HCT116 (cell line): ENCODE results near the gene IGSF23. TPM values are rescaled to one million over a fixed set of nuclear protein-coding genes. Genes with fewer than 3 reads are reported as not detected.

ENCODE experiments used
- ATAC-seq: fragments of 200-7000 bp; cut with Tn5 transposase; 2 replicates; pipeline ENCODE4 v1.9.1; 2020; ENCODE audit warnings: mild to moderate bottlenecking, moderate library complexity
- BruUV-seq: library from RNA; stranded (reverse); fragments of 400-500 nt; replicated peaks from 2 replicates; lab custom pipeline; 2021; lab: Mats Ljungman, UMichigan
- CTCF ChIA-PET: fragments of 300-600 bp; sonication (Branson Sonifier 250); formaldehyde crosslinking; loops from one replicate; lab custom pipeline; 2021; ENCODE audit warnings: antibody characterized with exemption; lab: Charles Lee
- POLR2A ChIA-PET: fragments of 300-600, 350-600 bp; sonication (Branson Sonifier 250); formaldehyde crosslinking; loops from one replicate; lab custom pipeline; 2021; ENCODE audit warnings: antibody characterized with exemption; lab: Charles Lee
- RAD21 ChIA-PET, 2 experiments: fragments of 300-600 bp; sonication (Branson Sonifier 250); formaldehyde crosslinking; loops; one replicate each; lab custom pipeline; 2023; ENCODE audit warnings: low total read pairs in 2 of 2; ENCODE audit not compliant: uncharacterized antibody in 2 of 2, unreplicated experiment in 2 of 2, low non-redundant PET in 1 of 2; lab: Charles Lee
- DNase-seq: peaks from one replicate; pipeline ENCODE4 v3.0.0-alpha.2; 2010; ENCODE audit warnings: low read depth, low spot score
- H2AFZ ChIP-seq: fragments of 200-600 bp; shearing (Covaris generic), sonication (generic); 2 replicates; pipeline ENCODE4 v1.6.1; 2017; ENCODE audit warnings: low read depth, mixed run types, mixed read lengths, antibody characterized with exemption, low read length; ENCODE audit not compliant: poor library complexity, severe bottlenecking
- H3K27ac ChIP-seq: 2 replicates; pipeline ENCODE4 v1.5.1; 2012; ENCODE audit warnings: low read depth, low read length
- H3K27me3 ChIP-seq: fragments of 200-600 bp; sonication (generic); 2 replicates; pipeline ENCODE4 v1.6.1; 2016; ENCODE audit warnings: mixed run types, low read length, mixed read lengths; ENCODE audit not compliant: insufficient read depth
- H3K36me3 ChIP-seq, 2 experiments: fragments of 200-500 bp in 1 of 2; fragments of 200-600 bp in 1 of 2; sonication (Bioruptor generic) in 1 of 2; sonication (generic) in 1 of 2; 2 replicates each; pipeline versions ENCODE4 v1.5.1 to v1.6.1; 2014 to 2016; ENCODE audit warnings: low read length in 2 of 2, inconsistent platforms in 1 of 2, mixed read lengths in 1 of 2, mixed run types in 1 of 2; ENCODE audit not compliant: insufficient read depth in 2 of 2, control insufficient read depth in 1 of 2
- H3K4me1 ChIP-seq, 2 experiments: fragments of 200-600 bp in 1 of 2; sonication (generic) in 1 of 2; 2 replicates each; pipeline versions ENCODE4 v1.5.1 to v1.6.1; 2012 to 2017; ENCODE audit warnings: low read length in 2 of 2, inconsistent platforms in 1 of 2, mild to moderate bottlenecking in 1 of 2, mixed read lengths in 1 of 2, mixed run types in 1 of 2, moderate library complexity in 1 of 2; ENCODE audit not compliant: insufficient read depth in 2 of 2, control insufficient read depth in 1 of 2
- H3K4me2 ChIP-seq: fragments of 200-600 bp; sonication (generic); 2 replicates; pipeline ENCODE4 v1.6.1; 2017; ENCODE audit warnings: mixed run types, low read length, mixed read lengths
- H3K4me3 ChIP-seq, 2 experiments: fragments of 200-600 bp in 1 of 2; sonication (generic) in 1 of 2; replicated peaks in 1 of 2; 2 replicates each; pipeline ENCODE4 v1.5.1; 2011 to 2016; ENCODE audit warnings: low read length in 2 of 2, control low read depth in 1 of 2, low read depth in 1 of 2, mild to moderate bottlenecking in 1 of 2, mixed read lengths in 1 of 2, mixed run types in 1 of 2
- H3K79me2 ChIP-seq: fragments of 200-600 bp; sonication (generic); 2 replicates; pipeline ENCODE4 v1.6.1; 2017; ENCODE audit warnings: mild to moderate bottlenecking, mixed run types, low read length, moderate library complexity, mixed read lengths; ENCODE audit not compliant: insufficient read depth
- H3K9ac ChIP-seq: fragments of 200-600 bp; sonication (generic); 2 replicates; pipeline ENCODE4 v1.6.1; 2016; ENCODE audit warnings: low read length, mixed read lengths
- H3K9me2 ChIP-seq: fragments of 200-600 bp; sonication (generic), shearing (Covaris generic); 2 replicates; pipeline ENCODE4 v1.6.1; 2017; ENCODE audit warnings: mixed run types, mild to moderate bottlenecking, moderate library complexity; ENCODE audit not compliant: insufficient read depth
- H3K9me3 ChIP-seq, 2 experiments: fragments of 200-500 bp in 1 of 2; fragments of 200-600 bp in 1 of 2; sonication (Bioruptor generic) in 1 of 2; sonication (generic) in 1 of 2; 2 replicates each; pipeline ENCODE4 v1.6.1; 2014 to 2017; ENCODE audit warnings: low read length in 2 of 2, mixed read lengths in 2 of 2, inconsistent platforms in 1 of 2, low read depth in 1 of 2, mild to moderate bottlenecking in 1 of 2, mixed run types in 1 of 2, moderate library complexity in 1 of 2; ENCODE audit not compliant: control insufficient read depth in 1 of 2, insufficient read depth in 1 of 2
- H4K20me1 ChIP-seq: fragments of 200-600 bp; sonication (generic), shearing (Covaris generic); 2 replicates; pipeline ENCODE4 v1.6.1; 2017; ENCODE audit warnings: mixed run types, mild to moderate bottlenecking, moderate library complexity; ENCODE audit not compliant: insufficient read depth
- ATF3 ChIP-seq: IDR thresholded peaks from 2 replicates; pipeline ENCODE4 v1.6.1; 2012
- CEBPB ChIP-seq: IDR thresholded peaks from 2 replicates; pipeline ENCODE4 v1.6.1; 2012; ENCODE audit warnings: low read depth
- ELF1 ChIP-seq: IDR thresholded peaks from 2 replicates; pipeline ENCODE4 v1.6.1; 2012; ENCODE audit warnings: low read depth, borderline replicate concordance
- EZH2 ChIP-seq: fragments of 200-600 bp; sonication (generic); IDR thresholded peaks from 2 replicates; pipeline ENCODE4 v1.6.1; 2017; ENCODE audit warnings: antibody characterized with exemption, mixed run types
- EZH2phosphoT487 ChIP-seq: fragments of 200-600 bp; IDR thresholded peaks from 2 replicates; pipeline ENCODE4 v1.6.1; 2018; ENCODE audit warnings: antibody characterized with exemption, borderline replicate concordance
- FOSL1 ChIP-seq: IDR thresholded peaks from 2 replicates; pipeline ENCODE4 v1.6.1; 2012; ENCODE audit warnings: low read depth
- RAD21 ChIP-seq: IDR thresholded peaks from 2 replicates; pipeline ENCODE4 v1.6.1; 2012; ENCODE audit warnings: low read depth, mild to moderate bottlenecking
- SIN3A ChIP-seq: IDR thresholded peaks from 2 replicates; pipeline ENCODE4 v1.6.1; 2012; ENCODE audit warnings: low read depth
- SRF ChIP-seq: IDR thresholded peaks from 2 replicates; pipeline ENCODE4 v1.6.1; 2012; ENCODE audit warnings: low read depth
- TCF7L2 ChIP-seq: IDR thresholded peaks from 2 replicates; pipeline ENCODE4 v1.7.0; 2011; ENCODE audit warnings: borderline replicate concordance, inconsistent platforms; ENCODE audit not compliant: insufficient read depth, insufficient read length; ENCODE audit errors: extremely low read depth
- ZBTB33 ChIP-seq: IDR thresholded peaks from 2 replicates; pipeline ENCODE4 v1.6.1; 2011; ENCODE audit warnings: mild to moderate bottlenecking, low read length, moderate library complexity; ENCODE audit not compliant: insufficient replicate concordance; ENCODE audit errors: extremely low read depth
- intact Hi-C: fragments of 100-400 bp; cut with micrococcal nuclease; formaldehyde crosslinking; loops from 2 replicates; pipeline ENCODE4 v1.10.0; 2022
- total RNA-seq: library from RNA; stranded (reverse); gene quantifications from one replicate; pipeline ENCODE4 v1.2.1, GENCODE V29; 2021; ENCODE audit not compliant: unreplicated experiment
- TF ChIP-seq, protein P1 (sequence below): IDR thresholded peaks from 2 replicates; pipeline ENCODE4 v1.6.1; 2012

The IGSF23 gene
- total RNA-seq, 1 experiment from 2014 or later, result not detected

- Histone ChIP-seq H3K27me3 (no peaks in the 10 kb centered on the region), H3K4me3 (no peak overlapping the region), H3K79me2 (no peaks in the 10 kb centered on the region), H3K9me3 (no peaks in the 10 kb centered on the region), H4K20me1 (no peaks in the 10 kb centered on the region), H3K4me1 (peaks cover 13 to 29% of the 10 kb centered on the region in 2 experiments), H3K36me3 (no peaks in the 10 kb centered on the region), H3K9ac (no peak overlapping the region), H3K9me2 (no peaks in the 10 kb centered on the region), H3K27ac (no peak overlapping the region), H2AFZ (no peak overlapping the region), H3K4me2 (no peak overlapping the region)
- ATAC-seq, result no peak
- POLR2A ChIA-PET, result no interaction called here
- intact Hi-C loops, result no loop called here
- BruUV-seq, result no TSS peak
- RAD21 ChIA-PET, result no interaction called here
- TF ChIP-seq SIN3A (no peak), ELF1 (no peak), CEBPB (no peak), EZH2 (no peak), TCF7L2 (no peak), ATF3 (no peak), FOSL1 (no peak), EZH2phosphoT487 (no peak), ZBTB33 (no peak), RAD21 (no peak), SRF (no peak)
- TF ChIP-seq, protein P1, sequence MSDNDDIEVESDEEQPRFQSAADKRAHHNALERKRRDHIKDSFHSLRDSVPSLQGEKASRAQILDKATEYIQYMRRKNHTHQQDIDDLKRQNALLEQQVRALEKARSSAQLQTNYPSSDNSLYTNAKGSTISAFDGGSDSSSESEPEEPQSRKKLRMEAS, result no peak
- no peak for DNase-seq
- CTCF ChIA-PET, result no interaction called here
Observed at GRCh38 chr19:44675521-44675920, 62.2 kb downstream of the IGSF23 start.
